Psoas muscle (tissue), 8 donors: Measurements from ENCODE around the gene MBNL2. TPM values are rescaled to one million over a fixed set of nuclear protein-coding genes. Genes with fewer than 3 reads are reported as not detected.

Experiments used
- ATAC-seq, 4 donors: fragments of 200-7000 bp; cut with Tn5 transposase; one replicate each; pipeline ENCODE4 v1.9.1; 2020; ENCODE audit warnings: moderate library complexity in 3 of 4, mild to moderate bottlenecking in 2 of 4
- DNase-seq, 2 donors: peaks; one replicate each; pipeline ENCODE4 v3.0.0-alpha.2; 2020
- H3K27ac ChIP-seq: fragments of 200-600 bp; one replicate; pipeline ENCODE4 v1.8.0; 2022
- H3K27me3 ChIP-seq, 3 donors: fragments of 200-600 bp in 1 of 3; one replicate each; pipeline versions ENCODE4 v1.6.1 to v1.8.0; 2013 to 2022; ENCODE audit warnings: low read length in 2 of 3, mild to moderate bottlenecking in 2 of 3, moderate library complexity in 1 of 3; ENCODE audit not compliant: insufficient read depth in 3 of 3
- H3K36me3 ChIP-seq, 2 donors: fragments of 200-600 bp in 1 of 2; one replicate each; pipeline versions ENCODE4 v1.6.1 to v1.8.0; 2013 to 2022; ENCODE audit warnings: low read depth in 1 of 2, mild to moderate bottlenecking in 1 of 2, moderate library complexity in 1 of 2; ENCODE audit not compliant: insufficient read depth in 1 of 2
- H3K4me1 ChIP-seq: fragments of 200-600 bp; one replicate; pipeline ENCODE4 v1.8.0; 2022
- H3K4me3 ChIP-seq: fragments of 200-600 bp; one replicate; pipeline ENCODE4 v1.8.0; 2022; ENCODE audit warnings: mild to moderate bottlenecking
- H3K9me3 ChIP-seq: fragments of 200-600 bp; one replicate; pipeline ENCODE4 v1.8.0; 2022
- WGBS, 3 donors: extraction: QIAGEN DNeasy Blood & Tissue Kit; methylation state at CpG; one replicate each; pipeline versions ENCODE4 v1.1.6 to v1.1.7; 2013; 5-methylcytosine and 5-hydroxymethylcytosine counted together
- intact Hi-C, 2 donors: fragments of 100-400 bp; cut with DNase I; formaldehyde crosslinking; loops; one replicate each; pipeline versions ENCODE4 v1.11.0 to v1.14.2; 2022
- polyA plus RNA-seq, 3 donors: library from polyadenylated mRNA; stranded (reverse); fragments of 200-250 nt; gene quantifications; one replicate each; pipeline ENCODE4 v1.2.3, GENCODE V29; 2013
- total RNA-seq, 4 donors: library from RNA; stranded (reverse); fragmentation: NEBNext Ultra II Directional in 2 of 4; extraction: Animal tissue kit (Norgen Biotek cat#: 25700) in 2 of 4; gene quantifications; one replicate each; pipeline versions ENCODE4 v1.2.1 to v1.2.4, GENCODE V29; 2021 to 2023
- TF ChIP-seq, protein P1 (sequence below): fragments of 200-600 bp; IDR thresholded peaks from one replicate; pipeline ENCODE4 v1.8.0; 2022; ENCODE audit warnings: antibody characterized with exemption
- donor health status: healthy with polysubstance abuse.
- donor health status: DM: no; HTN: no; CAD: no; lungs with moderate emphysema.
- donor health status: Bipolar disorder and iron deficiency.
- donor health status: healthy.
- donor health status: DM: yes; HTN: yes; CAD: no.
- donor health status: DM: no; HTN: no; CAD: no.
- donor health status: DM: no; HTN: no; CAD: no.
- donor health status: DM: yes; HTN: yes; CAD: no.

The MBNL2 gene
- total and polyA plus RNA-seq, 7 donors, result 13.3 to 93.1 (median 61.9) TPM

DNA sequence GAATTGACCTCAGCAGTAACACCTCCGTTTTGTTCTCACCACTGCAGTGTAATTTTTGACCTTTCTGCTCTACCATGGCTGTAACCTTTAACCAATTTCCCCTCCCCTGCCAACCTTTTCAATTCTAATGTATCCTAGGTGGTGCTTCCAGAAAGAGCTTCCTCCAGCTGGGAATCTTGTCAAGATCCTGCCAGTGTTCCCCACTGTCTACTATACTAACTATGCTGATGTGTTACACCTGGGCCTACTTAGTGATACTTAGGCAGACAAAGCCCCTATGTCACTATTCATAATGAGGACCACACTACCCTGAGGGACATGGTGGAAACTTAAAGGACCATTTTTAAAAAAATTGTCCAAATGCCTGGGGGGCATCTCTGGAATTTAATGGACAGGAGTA lies 41.0 kb downstream of the MBNL2 start:
- intact Hi-C loops, result no loop called here
- no peak overlapping the region for H3K27ac ChIP-seq

DNA sequence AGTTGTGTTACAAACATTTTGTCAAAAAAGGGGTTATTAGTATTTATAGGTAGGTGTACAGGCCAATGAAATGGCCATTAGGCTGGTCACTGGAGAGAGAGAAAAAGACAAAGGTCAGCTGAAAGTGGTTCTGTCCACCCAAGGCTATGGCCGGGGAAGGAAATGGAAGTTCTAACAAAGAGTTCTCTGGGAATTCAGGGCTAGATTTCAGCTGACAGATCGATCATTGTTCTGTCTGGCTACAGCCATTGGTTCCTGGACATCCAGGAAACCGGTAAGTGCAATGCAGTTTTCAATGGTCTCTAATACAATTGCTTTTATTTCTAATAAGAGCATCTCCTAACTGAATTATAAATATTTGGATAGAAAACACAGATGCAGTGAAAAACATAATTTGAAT lies 42.5 kb downstream of the MBNL2 start:
- Histone ChIP-seq H3K9me3 (no peaks in the 10 kb centered on the region), H3K36me3 (no peaks in the 10 kb centered on the region), H3K4me1 (peaks cover 76% of the 10 kb centered on the region), H3K27ac (no peak overlapping the region), H3K27me3 (no peaks in the 10 kb centered on the region), H3K4me3 (no peak overlapping the region)
- no peak for ATAC-seq
- 74 to 77% (median 76%) methylated on average over 3 of the region's 3 CpGs for WGBS, 3 donors
- TF ChIP-seq, protein P1, sequence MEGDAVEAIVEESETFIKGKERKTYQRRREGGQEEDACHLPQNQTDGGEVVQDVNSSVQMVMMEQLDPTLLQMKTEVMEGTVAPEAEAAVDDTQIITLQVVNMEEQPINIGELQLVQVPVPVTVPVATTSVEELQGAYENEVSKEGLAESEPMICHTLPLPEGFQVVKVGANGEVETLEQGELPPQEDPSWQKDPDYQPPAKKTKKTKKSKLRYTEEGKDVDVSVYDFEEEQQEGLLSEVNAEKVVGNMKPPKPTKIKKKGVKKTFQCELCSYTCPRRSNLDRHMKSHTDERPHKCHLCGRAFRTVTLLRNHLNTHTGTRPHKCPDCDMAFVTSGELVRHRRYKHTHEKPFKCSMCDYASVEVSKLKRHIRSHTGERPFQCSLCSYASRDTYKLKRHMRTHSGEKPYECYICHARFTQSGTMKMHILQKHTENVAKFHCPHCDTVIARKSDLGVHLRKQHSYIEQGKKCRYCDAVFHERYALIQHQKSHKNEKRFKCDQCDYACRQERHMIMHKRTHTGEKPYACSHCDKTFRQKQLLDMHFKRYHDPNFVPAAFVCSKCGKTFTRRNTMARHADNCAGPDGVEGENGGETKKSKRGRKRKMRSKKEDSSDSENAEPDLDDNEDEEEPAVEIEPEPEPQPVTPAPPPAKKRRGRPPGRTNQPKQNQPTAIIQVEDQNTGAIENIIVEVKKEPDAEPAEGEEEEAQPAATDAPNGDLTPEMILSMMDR, result no peak
- intact Hi-C loops, result no loop called here
- DNase-seq, result no peak

More for the DNA sequence above, 41.0 kb downstream of the MBNL2 start:
- DNase-seq, result no peak
- TF ChIP-seq, protein P1, result no peak
- no peak overlapping the region for H3K4me3 ChIP-seq
- no peaks in the 10 kb centered on the region for H3K27me3 ChIP-seq
- WGBS, 3 donors, result 89 to 93% (median 90%) methylated on average over 1 of the region's 1 CpG
- no peak for ATAC-seq
- H3K4me1 ChIP-seq, result peaks cover 76% of the 10 kb centered on the region
- no peaks in the 10 kb centered on the region for H3K36me3 ChIP-seq
- no peaks in the 10 kb centered on the region for H3K9me3 ChIP-seq

DNA sequence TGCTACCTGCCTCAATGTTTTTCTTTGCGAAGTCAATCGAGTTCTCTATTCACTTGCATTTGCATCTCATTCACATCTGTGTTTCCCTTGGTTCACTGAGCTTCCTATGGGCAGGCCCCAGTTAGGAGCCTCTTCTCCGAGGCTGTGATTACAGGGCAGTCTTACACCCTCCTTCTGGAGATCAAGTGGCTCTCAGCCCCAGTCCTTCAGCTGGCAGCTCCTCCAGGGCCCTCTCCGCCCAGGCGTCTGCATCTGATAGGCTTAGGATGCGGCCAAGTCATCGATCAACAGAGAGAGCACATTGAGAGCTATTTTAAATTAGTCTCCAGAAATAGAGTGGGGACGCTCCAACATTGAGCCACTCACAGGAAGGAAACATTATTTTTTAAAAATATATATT lies 44.2 kb downstream of the MBNL2 start:
- no peak for DNase-seq
- TF ChIP-seq, protein P1, result no peak
- no peaks in the 10 kb centered on the region for H3K36me3 ChIP-seq
- no peak overlapping the region for H3K27ac ChIP-seq
- WGBS, 3 donors, result 68 to 75% (median 71%) methylated on average over 8 of the region's 8 CpGs
- H3K9me3 ChIP-seq, result no peaks in the 10 kb centered on the region
- intact Hi-C loops, result no loop called here
- ATAC-seq, result no peak
- H3K4me3 ChIP-seq, result no peak overlapping the region
- H3K4me1 ChIP-seq, result peaks cover 67% of the 10 kb centered on the region
- H3K27me3 ChIP-seq, result no peaks in the 10 kb centered on the region

DNA sequence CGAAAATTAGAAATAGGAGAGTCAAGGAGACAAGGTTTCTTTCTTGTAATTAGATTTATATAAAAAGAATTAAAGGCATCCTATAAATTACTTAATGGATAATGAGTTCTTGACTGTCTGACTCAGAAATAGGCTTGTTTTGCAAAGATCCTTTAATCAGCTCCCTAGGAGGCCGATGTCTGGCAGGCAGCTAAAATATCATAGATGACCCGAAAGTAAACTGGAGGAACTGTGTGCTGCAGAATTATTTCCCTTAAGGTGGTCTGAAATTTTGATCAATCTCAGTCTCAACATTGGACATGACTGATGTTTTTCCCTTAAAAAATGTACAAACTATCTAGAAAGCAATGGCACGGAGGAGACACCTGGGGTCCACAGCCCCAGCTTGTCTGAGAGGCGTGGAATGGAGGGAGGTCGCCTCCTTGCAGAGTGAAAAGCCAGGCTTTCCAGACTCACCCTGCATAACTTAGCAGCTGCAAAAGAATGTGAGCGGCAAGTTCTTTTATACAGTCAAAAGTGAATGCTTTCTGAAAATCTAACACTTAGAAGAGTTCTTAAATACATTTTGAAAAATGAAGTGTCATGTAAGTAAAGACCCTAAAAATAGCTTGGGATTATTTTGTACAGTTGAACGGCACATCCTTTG lies 44.8 kb downstream of the MBNL2 start:
- H3K9me3 ChIP-seq, result no peaks in the 10 kb centered on the region
- intact Hi-C loops, result no loop called here
- peaks cover 62% of the 10 kb centered on the region for H3K4me1 ChIP-seq
- DNase-seq (no peak), ATAC-seq (no peak)
- H3K27me3 ChIP-seq, result no peaks in the 10 kb centered on the region
- H3K27ac ChIP-seq, result no peak overlapping the region
- H3K36me3 ChIP-seq, result no peaks in the 10 kb centered on the region
- TF ChIP-seq, protein P1, result no peak
- H3K4me3 ChIP-seq, result no peak overlapping the region
- 48 to 63% (median 49%) methylated on average over 8 of the region's 8 CpGs for WGBS, 3 donors
